Measurements from ENCODE around the gene ADAM12.

Gene ADAM12

GRCh38 chr10:126158133-126158892 is 230.0 kb downstream of the ADAM12 start:
- no peak for TF ChIP-seq TAF1 (IDR thresholded peaks at IDR 0.05; ENCODE audit: borderline replicate concordance, low read depth, low read length)
- no peak for TF ChIP-seq POLR2A (IDR thresholded peaks at IDR 0.05; ENCODE audit: low read depth, low read length)
- no peak for TF ChIP-seq POLR2AphosphoS5 (IDR thresholded peaks at IDR 0.05; ENCODE audit: low read depth, low read length)
- DNase-seq (ENCODE audit: insufficient read length) (no peak), FAIRE-seq (no peak)

GRCh38 chr10:126157189-126157588 is 231.1 kb downstream of the ADAM12 start:
- TF ChIP-seq POLR2AphosphoS5 (IDR thresholded peaks at IDR 0.05; ENCODE audit: low read depth, low read length): no peak
- TF ChIP-seq POLR2A (IDR thresholded peaks at IDR 0.05; ENCODE audit: low read depth, low read length): no peak
- TF ChIP-seq TAF1 (IDR thresholded peaks at IDR 0.05; ENCODE audit: borderline replicate concordance, low read depth, low read length): no peak
- DNase-seq (ENCODE audit: insufficient read length) (no peak), FAIRE-seq (no peak)

- no peak for DNase-seq (ENCODE audit: insufficient read length)
- FAIRE-seq: no peak
- no peak for TF ChIP-seq POLR2AphosphoS5 (IDR thresholded peaks at IDR 0.05; ENCODE audit: low read depth, low read length)
- no peak for TF ChIP-seq POLR2A (IDR thresholded peaks at IDR 0.05; ENCODE audit: low read depth, low read length)
- TF ChIP-seq TAF1 (IDR thresholded peaks at IDR 0.05; ENCODE audit: borderline replicate concordance, low read depth, low read length): no peak
Measured at GRCh38 chr10:126156503-126156902, 231.8 kb downstream of the ADAM12 start.

DNA sequence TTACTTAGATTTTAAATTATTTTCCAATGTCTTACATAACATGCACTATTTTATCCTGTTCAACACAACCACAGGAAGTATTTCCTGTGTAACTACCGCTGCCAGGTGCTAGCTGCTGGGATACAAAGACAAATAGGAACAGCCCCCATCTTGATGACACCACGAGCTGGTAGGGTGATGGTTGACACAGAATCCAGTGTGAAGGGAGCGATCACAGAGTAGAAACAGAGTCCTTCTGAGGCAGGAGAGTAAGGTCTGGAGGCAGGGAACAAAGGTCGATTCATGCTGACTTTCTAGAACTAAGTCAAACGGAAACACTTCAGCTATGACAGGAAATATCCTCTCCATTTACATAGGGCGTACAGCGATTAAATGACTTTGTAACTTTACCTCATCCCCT is 232.3 kb downstream of the ADAM12 start:
- DNase-seq (ENCODE audit: insufficient read length): no peak
- no peak for FAIRE-seq
- TF ChIP-seq TAF1 (IDR thresholded peaks at IDR 0.05; ENCODE audit: borderline replicate concordance, low read depth, low read length) (no peak), POLR2A (IDR thresholded peaks at IDR 0.05; ENCODE audit: low read depth, low read length) (no peak), POLR2AphosphoS5 (IDR thresholded peaks at IDR 0.05; ENCODE audit: low read depth, low read length) (no peak)

- FAIRE-seq: no peak
- TF ChIP-seq POLR2AphosphoS5 (IDR thresholded peaks at IDR 0.05; ENCODE audit: low read depth, low read length) (no peak), POLR2A (IDR thresholded peaks at IDR 0.05; ENCODE audit: low read depth, low read length) (no peak), TAF1 (IDR thresholded peaks at IDR 0.05; ENCODE audit: borderline replicate concordance, low read depth, low read length) (no peak)
- no peak for DNase-seq (ENCODE audit: insufficient read length)
Measured at GRCh38 chr10:126155528-126155927, 232.7 kb downstream of the ADAM12 start.

DNA sequence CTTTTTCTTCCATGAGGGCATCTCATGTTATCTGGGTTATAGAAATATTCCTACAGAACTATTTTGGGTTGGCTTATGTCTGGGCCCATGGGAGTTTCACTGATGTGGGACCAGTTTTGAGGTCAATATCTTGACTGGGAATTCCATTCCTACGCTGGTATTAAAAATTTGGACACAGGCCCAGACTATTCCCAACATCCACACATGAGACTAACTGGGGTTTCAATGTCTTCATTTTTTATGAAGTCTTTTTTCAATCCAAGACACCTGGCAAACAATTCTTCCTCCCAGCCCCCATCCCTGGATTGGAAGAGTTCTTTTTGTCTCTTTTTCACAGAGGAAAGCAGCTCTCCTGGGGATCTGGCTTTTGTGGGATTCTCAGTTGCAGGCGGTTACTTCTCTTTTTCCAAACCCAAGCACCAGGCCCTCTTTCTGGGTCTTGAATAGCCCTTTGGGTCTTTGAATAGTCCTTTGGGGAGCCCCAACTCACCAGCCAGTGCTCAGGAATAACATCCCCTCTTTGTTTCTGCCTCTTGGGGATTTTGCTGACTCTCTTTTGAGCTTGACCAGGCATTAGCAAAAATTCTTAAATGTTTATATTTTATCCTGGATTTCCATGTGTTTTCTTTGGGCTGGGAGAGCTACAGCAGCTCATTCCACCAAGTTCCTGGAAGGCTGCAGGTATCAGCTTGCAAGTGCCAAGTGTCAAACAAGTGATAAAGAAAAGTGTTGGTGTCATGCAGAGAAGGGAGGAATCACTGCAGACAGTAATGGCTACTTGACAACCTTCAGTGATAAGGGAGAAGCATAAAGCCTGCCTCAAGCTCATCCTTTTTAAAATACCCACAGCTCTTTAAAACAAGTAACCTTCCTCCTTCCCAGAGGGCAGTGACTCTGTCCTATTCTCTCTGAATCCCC is 234.3 kb downstream of the ADAM12 start:
- TF ChIP-seq TAF1 (IDR thresholded peaks at IDR 0.05; ENCODE audit: borderline replicate concordance, low read depth, low read length): no peak
- TF ChIP-seq POLR2A (IDR thresholded peaks at IDR 0.05; ENCODE audit: low read depth, low read length): no peak
- TF ChIP-seq POLR2AphosphoS5 (IDR thresholded peaks at IDR 0.05; ENCODE audit: low read depth, low read length): no peak
- DNase-seq (ENCODE audit: insufficient read length): no peak
- FAIRE-seq: no peak

DNA sequence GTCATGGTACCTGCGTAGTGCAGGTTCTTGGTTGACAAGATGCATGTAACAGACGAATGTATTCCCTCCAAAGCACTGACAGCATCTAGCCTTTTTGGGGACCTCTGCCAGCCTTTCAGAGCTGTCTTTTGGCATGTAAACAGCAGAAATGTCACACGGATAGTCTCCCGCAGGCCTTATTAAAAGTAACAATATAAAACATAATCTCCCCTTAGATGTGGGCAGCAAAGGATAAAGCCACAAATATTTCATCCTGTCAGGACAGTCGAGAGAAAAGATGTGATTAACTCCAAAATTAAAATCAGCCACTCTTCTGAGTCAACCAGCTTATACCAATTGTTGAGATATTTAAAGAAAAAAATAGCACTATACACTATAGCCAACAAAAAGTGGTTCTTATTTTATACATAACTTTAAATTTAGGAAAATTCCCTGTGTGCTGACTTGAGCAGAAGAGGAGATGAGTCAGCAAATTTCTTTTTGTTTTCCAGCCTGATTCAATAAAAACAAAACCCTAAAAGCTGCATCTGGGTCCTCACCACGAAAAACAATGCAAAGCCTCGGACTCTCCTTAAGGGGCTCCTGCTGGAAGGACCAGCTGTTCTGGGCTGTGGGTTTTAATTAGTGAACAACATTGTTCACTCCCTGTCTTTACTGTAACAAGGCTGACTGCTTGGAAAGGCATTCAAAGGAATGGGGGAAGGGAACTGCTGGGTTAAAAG is 240.2 kb downstream of the ADAM12 start:
- DNase-seq (ENCODE audit: insufficient read length) (no peak), FAIRE-seq (no peak)
- TF ChIP-seq POLR2AphosphoS5 (IDR thresholded peaks at IDR 0.05; ENCODE audit: low read depth, low read length) (no peak), POLR2A (IDR thresholded peaks at IDR 0.05; ENCODE audit: low read depth, low read length) (no peak), TAF1 (IDR thresholded peaks at IDR 0.05; ENCODE audit: borderline replicate concordance, low read depth, low read length) (no peak)

GRCh38 chr10:126146771-126147170 is 241.5 kb downstream of the ADAM12 start:
- FAIRE-seq: no peak
- no peak for TF ChIP-seq POLR2A (IDR thresholded peaks at IDR 0.05; ENCODE audit: low read depth, low read length)
- TF ChIP-seq POLR2AphosphoS5 (IDR thresholded peaks at IDR 0.05; ENCODE audit: low read depth, low read length): no peak
- TF ChIP-seq TAF1 (IDR thresholded peaks at IDR 0.05; ENCODE audit: borderline replicate concordance, low read depth, low read length): no peak
- no peak for DNase-seq (ENCODE audit: insufficient read length)

DNA sequence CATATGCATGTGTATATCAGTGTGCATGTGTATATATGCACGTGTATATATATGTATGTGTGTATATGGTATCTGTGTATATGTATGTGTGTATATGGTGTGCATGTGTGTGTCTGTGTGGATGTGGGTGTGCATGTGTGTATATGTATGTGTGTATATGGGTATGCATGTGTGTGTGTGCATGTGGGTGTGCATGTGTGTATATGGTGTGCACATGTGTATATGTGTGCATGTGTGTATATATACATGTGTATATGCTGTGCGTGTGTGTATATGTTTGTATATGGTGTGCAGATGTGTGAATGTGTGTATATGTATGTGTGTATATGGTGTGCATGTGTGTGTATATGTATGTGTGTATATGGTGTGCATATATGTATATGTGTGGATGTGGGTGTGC is 245.2 kb downstream of the ADAM12 start:
- DNase-seq (ENCODE audit: insufficient read length) (no peak), FAIRE-seq (no peak)

DNA sequence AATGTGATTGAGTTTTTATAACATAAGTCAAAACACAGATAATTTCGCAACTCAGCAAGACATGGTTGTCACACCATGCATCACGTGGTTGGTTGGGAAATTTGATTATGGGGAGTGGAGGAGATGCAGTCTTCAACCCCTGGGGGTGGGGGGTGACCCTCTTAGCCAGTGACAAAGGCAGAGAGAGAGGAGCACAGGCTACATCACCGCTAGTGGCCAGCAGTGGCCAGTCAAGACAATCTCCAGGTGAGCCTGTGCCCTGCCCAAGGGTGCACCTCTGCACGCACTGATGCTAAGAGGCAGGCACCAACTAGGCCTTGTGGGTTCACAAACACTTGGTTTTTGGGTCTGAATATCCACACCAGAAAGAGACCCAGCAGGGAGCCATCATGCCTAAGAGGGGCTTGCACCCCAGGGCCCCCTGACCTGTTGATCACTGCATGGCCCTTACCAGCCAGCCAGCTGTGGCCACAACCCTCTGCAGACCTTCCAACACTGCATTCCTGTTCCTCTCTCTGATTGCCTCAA is 247.5 kb downstream of the ADAM12 start:
- no peak for FAIRE-seq
- TF ChIP-seq POLR2AphosphoS5 (IDR thresholded peaks at IDR 0.05; ENCODE audit: low read depth, low read length) (no peak), TAF1 (IDR thresholded peaks at IDR 0.05; ENCODE audit: borderline replicate concordance, low read depth, low read length) (no peak), POLR2A (IDR thresholded peaks at IDR 0.05; ENCODE audit: low read depth, low read length) (no peak)
- DNase-seq (ENCODE audit: insufficient read length): no peak

More for the DNA sequence above, 245.2 kb downstream of the ADAM12 start:
- TF ChIP-seq POLR2A (IDR thresholded peaks at IDR 0.05; ENCODE audit: low read depth, low read length) (no peak), TAF1 (IDR thresholded peaks at IDR 0.05; ENCODE audit: borderline replicate concordance, low read depth, low read length) (no peak), POLR2AphosphoS5 (IDR thresholded peaks at IDR 0.05; ENCODE audit: low read depth, low read length) (no peak)
